Measurements from ENCODE around the gene SIVA1. TPM values are rescaled to one million over a fixed set of nuclear protein-coding genes. Genes with fewer than 3 reads are reported as not detected.

The SIVA1 gene
- total RNA-seq, 2 donors from 2014 or later: 111 to 130 TPM

- H3K27ac ChIP-seq: peak overlapping the region in 2 of 4 donors; percentile 60 to 75
These were observed 38.5 kb downstream of the SIVA1 start for GRCh38 chr14:104791425-104791824.

GRCh38 chr14:104792101-104792884, 39.3 kb downstream of the SIVA1 start:
- TF ChIP-seq CTCF (IDR thresholded peaks at IDR 0.05) (no peak), POLR2A (IDR thresholded peaks at IDR 0.05) (peak in 1 of 3 donors; percentile 31)
- WGBS, 2 donors: 31 to 48% methylated on average over 14 to 25 of the region's 25 CpGs
- peak; percentile 42 for ATAC-seq
- Histone ChIP-seq H3K36me3 (replicated peaks in 1 of 2; ENCODE audit: insufficient read depth in 1 of 2, low read depth in 2 of 2) (peaks cover 0 to 2% of the 10 kb centered on the region in 2 donors), H3K4me1 (peaks cover 81% of the 10 kb centered on the region), H3K27me3 (no peaks in the 10 kb centered on the region), H3K27ac (peak overlapping the region; percentile 10 to 75 (median 51)), H3K4me3 (no peak overlapping the region), H3K9me3 (no peaks in the 10 kb centered on the region)
- peak; percentile 81 to 92 (median 86) for DNase-seq
- intact Hi-C loops (cut with DNase I): no loop called here

More at GRCh38 chr14:104791425-104791824, 38.5 kb downstream of the SIVA1 start:
- DNase-seq: no peak
- Histone ChIP-seq H3K27me3 (no peaks in the 10 kb centered on the region), H3K9me3 (no peaks in the 10 kb centered on the region), H3K36me3 (replicated peaks in 1 of 2; ENCODE audit: insufficient read depth in 1 of 2, low read depth in 2 of 2) (peaks cover 0 to 2% of the 10 kb centered on the region in 2 donors), H3K4me1 (peaks cover 80% of the 10 kb centered on the region), H3K4me3 (no peak overlapping the region)
- WGBS, 2 donors: 87 to 94% methylated on average over 9 of the region's 9 CpGs
- TF ChIP-seq POLR2A (IDR thresholded peaks at IDR 0.05): no peak
- TF ChIP-seq CTCF (IDR thresholded peaks at IDR 0.05): no peak
- no peak for ATAC-seq
- intact Hi-C loops (cut with DNase I): no loop called here

- no peaks in the 10 kb centered on the region for H3K9me3 ChIP-seq
- WGBS, 2 donors: 72 to 79% methylated on average over 12 to 16 of the region's 16 CpGs
- peaks cover 78% of the 10 kb centered on the region for H3K4me1 ChIP-seq
- peak overlapping the region in 3 of 4 donors; percentile 10 to 75 (median 60) for H3K27ac ChIP-seq
- no peaks in the 10 kb centered on the region for H3K27me3 ChIP-seq
- ATAC-seq: no peak
- TF ChIP-seq CTCF (IDR thresholded peaks at IDR 0.05) (no peak), POLR2A (IDR thresholded peaks at IDR 0.05) (no peak)
- intact Hi-C loops (cut with DNase I): no loop called here
- no peak overlapping the region for H3K4me3 ChIP-seq
- H3K36me3 ChIP-seq (replicated peaks in 1 of 2; ENCODE audit: insufficient read depth in 1 of 2, low read depth in 2 of 2): peaks cover 0 to 2% of the 10 kb centered on the region in 2 donors
- DNase-seq: no peak
These were observed 40.2 kb downstream of the SIVA1 start for GRCh38 chr14:104792945-104793702.

- 70 to 78% methylated on average over 2 of the region's 2 CpGs for WGBS, 2 donors
- H3K4me3 ChIP-seq: no peak overlapping the region
- peak overlapping the region in 1 of 4 donors; percentile 81 for H3K27ac ChIP-seq
- no peaks in the 10 kb centered on the region for H3K27me3 ChIP-seq
- intact Hi-C loops (cut with DNase I): no loop called here
- peaks cover 0 to 2% of the 10 kb centered on the region in 2 donors for H3K36me3 ChIP-seq (replicated peaks in 1 of 2; ENCODE audit: insufficient read depth in 1 of 2, low read depth in 2 of 2)
- ATAC-seq: no peak
- H3K4me1 ChIP-seq: peaks cover 73% of the 10 kb centered on the region
- no peak for DNase-seq
- TF ChIP-seq CTCF (IDR thresholded peaks at IDR 0.05): no peak
- TF ChIP-seq POLR2A (IDR thresholded peaks at IDR 0.05): no peak
- H3K9me3 ChIP-seq: no peaks in the 10 kb centered on the region
These were observed 40.7 kb downstream of the SIVA1 start for GRCh38 chr14:104793703-104793959.
